ENCODE results near the gene PLD5.
"Not testable (repeated sequence)": the region's sequence is repeated elsewhere in the genome, so short reads cannot be mapped to it uniquely, and the experiment has no call there.

PLD5 gene

GRCh38 chr1:242133796-242134195 is 390.7 kb downstream of the PLD5 start:
- no peak for DNase-seq

GRCh38 chr1:242133351-242133750 is 391.1 kb downstream of the PLD5 start:
- DNase-seq, result no peak

- DNase-seq, result no peak
These were observed 392.2 kb downstream of the PLD5 start for GRCh38 chr1:242132121-242132817.

- no peak for DNase-seq
These were observed 395.5 kb downstream of the PLD5 start for GRCh38 chr1:242128951-242129502.

GRCh38 chr1:242120432-242120831 is 404.1 kb downstream of the PLD5 start:
- DNase-seq, result no peak

GRCh38 chr1:242100921-242101320 is 423.6 kb downstream of the PLD5 start:
- no peak for DNase-seq

GRCh38 chr1:242097283-242097682 is 427.2 kb downstream of the PLD5 start:
- not testable (repeated sequence) for DNase-seq

GRCh38 chr1:242093116-242093515 is 431.4 kb downstream of the PLD5 start:
- no peak for DNase-seq

- DNase-seq, result no peak
These were observed 434.6 kb downstream of the PLD5 start for GRCh38 chr1:242089911-242090310.

- no peak for DNase-seq
These were observed 435.6 kb downstream of the PLD5 start for GRCh38 chr1:242088875-242089274.

GRCh38 chr1:242086706-242087105 is 437.8 kb downstream of the PLD5 start:
- DNase-seq, result no peak

GRCh38 chr1:242086093-242086492 is 438.4 kb downstream of the PLD5 start:
- DNase-seq, result no peak

- DNase-seq, result no peak
These were observed 440.8 kb downstream of the PLD5 start for GRCh38 chr1:242083742-242084141.

GRCh38 chr1:242081446-242081845 is 443.1 kb downstream of the PLD5 start:
- no peak for DNase-seq

GRCh38 chr1:242065813-242066212 is 458.7 kb downstream of the PLD5 start:
- no peak for DNase-seq

- no peak for DNase-seq
These were observed 462.2 kb downstream of the PLD5 start for GRCh38 chr1:242062271-242062670.

GRCh38 chr1:242059976-242060375 is 464.5 kb downstream of the PLD5 start:
- DNase-seq, result no peak

- DNase-seq, result not testable (repeated sequence)
These were observed 465.9 kb downstream of the PLD5 start for GRCh38 chr1:242058582-242058981.

- DNase-seq, result not testable (repeated sequence)
These were observed 466.3 kb downstream of the PLD5 start for GRCh38 chr1:242058181-242058580.

- no peak for DNase-seq
These were observed 466.8 kb downstream of the PLD5 start for GRCh38 chr1:242057745-242058115.

GRCh38 chr1:242056988-242057744 is 467.3 kb downstream of the PLD5 start:
- DNase-seq, result no peak

- no peak for DNase-seq
These were observed 468.7 kb downstream of the PLD5 start for GRCh38 chr1:242055749-242056320.

GRCh38 chr1:242043165-242043564 is 481.3 kb downstream of the PLD5 start:
- no peak for DNase-seq

GRCh38 chr1:242034392-242034791 is 490.1 kb downstream of the PLD5 start:
- no peak for DNase-seq

Data from activated CD4-positive, alpha-beta T cell treated with anti-CD3 and anti-CD28 coated beads for 1 hour (primary cell).